OCI-LY3 (cell line): ENCODE data around the gene SPI1.

Experiments used
- CTCF ChIP-seq: fragments of 200-600, 300-600 bp; sonication (generic); IDR thresholded peaks from 2 replicates; pipeline ENCODE4 v1.5.1; 2014; ENCODE audit warnings: antibody characterized with exemption, low read length, low read depth
- EZH2phosphoT487 ChIP-seq: fragments of 200-600 bp; shearing (Covaris generic); IDR thresholded peaks from 2 replicates; pipeline ENCODE4 v1.6.1; 2018; ENCODE audit warnings: antibody characterized with exemption, mixed run types, low read depth

DNA sequence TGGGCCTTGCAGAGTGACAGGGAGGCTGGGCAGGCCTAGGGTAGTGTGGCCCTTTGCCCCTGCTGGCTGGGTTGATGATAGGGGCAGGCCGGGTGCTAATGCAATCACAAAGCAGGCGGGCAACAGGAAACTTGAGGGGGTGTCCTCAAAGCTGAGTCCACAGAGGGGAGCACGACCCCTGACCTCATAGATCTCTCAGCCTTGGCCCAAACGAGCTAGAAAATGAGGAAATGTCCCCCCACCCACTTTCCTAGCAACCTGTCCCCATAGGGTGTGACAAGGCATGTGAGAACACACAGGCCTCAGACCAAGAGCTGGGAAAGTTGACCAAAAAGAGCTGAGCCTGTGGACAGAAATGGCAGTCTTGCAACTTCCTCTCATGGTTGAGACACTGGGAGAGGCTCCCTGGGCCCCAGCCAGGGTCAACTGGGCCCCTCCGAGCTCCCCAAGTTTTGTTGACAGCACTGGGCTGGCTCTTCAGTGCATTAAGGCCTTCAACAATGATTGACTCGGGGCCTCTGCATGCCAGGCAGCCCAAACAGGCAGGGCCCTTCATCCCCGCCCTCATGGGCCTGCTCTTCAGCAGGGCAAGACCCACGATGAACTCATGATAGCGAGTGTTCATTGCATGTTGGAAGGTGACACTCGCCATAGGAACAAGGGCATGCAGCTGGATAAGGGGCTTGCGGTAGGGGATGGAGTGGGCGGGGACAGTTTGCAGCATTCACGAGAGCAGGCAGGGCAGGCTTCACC, 9.8 kb upstream of the SPI1 start:
- no peak for TF ChIP-seq CTCF
- TF ChIP-seq EZH2phosphoT487: no peak
